ENCODE results near the gene SYNE2. TPM values are rescaled to one million over a fixed set of nuclear protein-coding genes. Genes with fewer than 3 reads are reported as not detected.

SYNE2 gene
- total and polyA plus RNA-seq, 10 of the 15 experiments (the other 5 are each of a cell fraction or from before 2014, with no cell fraction given): 2.1 to 52.7 (median 38.1) TPM

DNA sequence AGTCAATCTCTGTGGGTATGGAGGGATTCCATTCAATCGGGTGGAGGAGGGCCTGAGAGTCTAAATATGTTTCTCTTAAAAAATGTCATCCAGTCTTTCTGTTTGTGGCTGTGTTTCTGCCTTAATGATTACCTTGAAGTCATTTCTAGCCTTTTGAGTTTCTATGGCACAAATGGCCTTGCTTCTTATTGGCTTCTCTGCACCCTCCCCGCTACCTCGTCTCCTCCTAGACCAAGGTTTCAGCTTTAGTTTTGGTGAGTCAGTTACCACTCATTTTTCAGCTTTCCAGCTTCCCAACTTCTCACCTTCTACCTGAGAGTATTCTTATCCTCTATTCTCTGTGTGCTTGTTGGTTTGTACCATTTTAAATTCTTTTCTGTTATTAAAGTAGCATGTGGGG is 159.2 kb downstream of the SYNE2 start:
- WGBS (ENCODE audit: insufficient coverage, insufficient replicate concordance, low lambda C conversion rate, missing lambda C conversion rate): 100% methylated on average over 3 of the region's 3 CpGs
- DNase-seq (ENCODE audit: low read depth, low spot score) (no peak), ATAC-seq (no peak), FAIRE-seq (no peak)
- H3K27me3 ChIP-seq (replicated peaks in 1 of 2; ENCODE audit: control insufficient read depth in 2 of 2, insufficient read depth in 2 of 2, low read length in 1 of 2): no peaks in the 10 kb centered on the region
- no peak overlapping the region for H3K4me2 ChIP-seq (ENCODE audit: control insufficient read depth, insufficient read depth)
- SMC1A ChIA-PET (ENCODE audit: uncharacterized antibody, unreplicated experiment): interaction anchor here (0.6 to 3.3 kb wide), 6 partner anchors 10 to 446 kb away, joined by 3 to 19 read pairs (median 11); partner anchors contain the start of gene ESR2
- H3K9ac ChIP-seq (ENCODE audit: control insufficient read depth, insufficient read depth, low read length): no peak overlapping the region
- intact Hi-C loops (cut with micrococcal nuclease; ENCODE audit: unreplicated experiment): loop anchor here (5.0 kb wide), 1 partner anchor 290 kb away; no protein-coding TSS in a partner anchor
- POLR2A ChIA-PET: no interaction called here
- in situ Hi-C loops (cut with MboI): no loop called here
- H3K4me3 ChIP-seq: no peak overlapping the region
- RAD21 ChIA-PET (ENCODE audit: unreplicated experiment): interaction anchor here (0.7 to 3.9 kb wide), 5 partner anchors 211 to 291 kb away, joined by 4 to 34 read pairs (median 7); partner anchors contain the start of gene ESR2
- H3K4me1 ChIP-seq (ENCODE audit: control insufficient read depth, insufficient read depth, low read length): no peaks in the 10 kb centered on the region
- no peaks in the 10 kb centered on the region for H3K79me2 ChIP-seq (ENCODE audit: control insufficient read depth, insufficient read depth, low read length)
- no TSS peak for BruUV-seq (replicated peaks)
- no peaks in the 10 kb centered on the region for H4K20me1 ChIP-seq (ENCODE audit: control insufficient read depth, insufficient read depth)
- peaks cover 0 to 7% of the 10 kb centered on the region in 2 experiments; a peak in 3 of 4 replicates for H3K36me3 ChIP-seq (ENCODE audit: control insufficient read depth in 2 of 2, insufficient read depth in 2 of 2, low read length in 1 of 2)
- no peak overlapping the region for H3K27ac ChIP-seq (ENCODE audit: control insufficient read depth, insufficient read depth)
- no peak overlapping the region for H2AFZ ChIP-seq (ENCODE audit: control insufficient read depth, low read depth, low read length)
- CTCF ChIA-PET: interaction anchor here (0.7 to 4.3 kb wide), 7 partner anchors 9 to 291 kb away, joined by 3 to 45 read pairs (median 5); partner anchors contain the start of gene ESR2
- no peaks in the 10 kb centered on the region; the same call in 1 of the 3 replicates for H3K9me3 ChIP-seq (replicated peaks; ENCODE audit: control insufficient read depth, insufficient read depth, low read length)
- TF ChIP-seq EZH2 (IDR thresholded peaks at IDR 0.05; ENCODE audit: borderline replicate concordance, control insufficient read depth, low read depth, low read length) (no peak), ZBTB11 (CRISPR knock-in tag; IDR thresholded peaks at IDR 0.05) (no peak), EED (IDR thresholded peaks at IDR 0.05; ENCODE audit: low read depth) (no peak), FOXK2 (IDR thresholded peaks at IDR 0.05) (no peak), ZZZ3 (IDR thresholded peaks at IDR 0.05; ENCODE audit: control insufficient read depth, insufficient read length, low read depth) (no peak), PML (IDR thresholded peaks at IDR 0.05; ENCODE audit: low read length) (no peak), ZNF24 (IDR thresholded peaks at IDR 0.05) (no peak), SMARCA5 (IDR thresholded peaks at IDR 0.05) (no peak), ZBED1 (IDR thresholded peaks at IDR 0.05; ENCODE audit: borderline replicate concordance) (no peak), JUNB (IDR thresholded peaks at IDR 0.05) (no peak), ASH2L (IDR thresholded peaks at IDR 0.05; ENCODE audit: borderline replicate concordance, low read depth) (no peak), SRF (IDR thresholded peaks at IDR 0.05; ENCODE audit: low read depth in 2 of 2, low read length in 2 of 2) (no peak)
- TF ChIP-seq, protein P1, sequence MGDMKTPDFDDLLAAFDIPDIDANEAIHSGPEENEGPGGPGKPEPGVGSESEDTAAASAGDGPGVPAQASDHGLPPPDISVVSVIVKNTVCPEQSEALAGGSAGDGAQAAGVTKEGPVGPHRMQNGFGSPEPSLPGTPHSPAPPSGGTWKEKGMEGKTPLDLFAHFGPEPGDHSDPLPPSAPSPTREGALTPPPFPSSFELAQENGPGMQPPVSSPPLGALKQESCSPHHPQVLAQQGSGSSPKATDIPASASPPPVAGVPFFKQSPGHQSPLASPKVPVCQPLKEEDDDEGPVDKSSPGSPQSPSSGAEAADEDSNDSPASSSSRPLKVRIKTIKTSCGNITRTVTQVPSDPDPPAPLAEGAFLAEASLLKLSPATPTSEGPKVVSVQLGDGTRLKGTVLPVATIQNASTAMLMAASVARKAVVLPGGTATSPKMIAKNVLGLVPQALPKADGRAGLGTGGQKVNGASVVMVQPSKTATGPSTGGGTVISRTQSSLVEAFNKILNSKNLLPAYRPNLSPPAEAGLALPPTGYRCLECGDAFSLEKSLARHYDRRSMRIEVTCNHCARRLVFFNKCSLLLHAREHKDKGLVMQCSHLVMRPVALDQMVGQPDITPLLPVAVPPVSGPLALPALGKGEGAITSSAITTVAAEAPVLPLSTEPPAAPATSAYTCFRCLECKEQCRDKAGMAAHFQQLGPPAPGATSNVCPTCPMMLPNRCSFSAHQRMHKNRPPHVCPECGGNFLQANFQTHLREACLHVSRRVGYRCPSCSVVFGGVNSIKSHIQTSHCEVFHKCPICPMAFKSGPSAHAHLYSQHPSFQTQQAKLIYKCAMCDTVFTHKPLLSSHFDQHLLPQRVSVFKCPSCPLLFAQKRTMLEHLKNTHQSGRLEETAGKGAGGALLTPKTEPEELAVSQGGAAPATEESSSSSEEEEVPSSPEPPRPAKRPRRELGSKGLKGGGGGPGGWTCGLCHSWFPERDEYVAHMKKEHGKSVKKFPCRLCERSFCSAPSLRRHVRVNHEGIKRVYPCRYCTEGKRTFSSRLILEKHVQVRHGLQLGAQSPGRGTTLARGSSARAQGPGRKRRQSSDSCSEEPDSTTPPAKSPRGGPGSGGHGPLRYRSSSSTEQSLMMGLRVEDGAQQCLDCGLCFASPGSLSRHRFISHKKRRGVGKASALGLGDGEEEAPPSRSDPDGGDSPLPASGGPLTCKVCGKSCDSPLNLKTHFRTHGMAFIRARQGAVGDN (IDR thresholded peaks at IDR 0.05): no peak
- TF ChIP-seq, protein P2, sequence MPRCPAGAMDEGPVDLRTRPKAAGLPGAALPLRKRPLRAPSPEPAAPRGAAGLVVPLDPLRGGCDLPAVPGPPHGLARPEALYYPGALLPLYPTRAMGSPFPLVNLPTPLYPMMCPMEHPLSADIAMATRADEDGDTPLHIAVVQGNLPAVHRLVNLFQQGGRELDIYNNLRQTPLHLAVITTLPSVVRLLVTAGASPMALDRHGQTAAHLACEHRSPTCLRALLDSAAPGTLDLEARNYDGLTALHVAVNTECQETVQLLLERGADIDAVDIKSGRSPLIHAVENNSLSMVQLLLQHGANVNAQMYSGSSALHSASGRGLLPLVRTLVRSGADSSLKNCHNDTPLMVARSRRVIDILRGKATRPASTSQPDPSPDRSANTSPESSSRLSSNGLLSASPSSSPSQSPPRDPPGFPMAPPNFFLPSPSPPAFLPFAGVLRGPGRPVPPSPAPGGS (IDR thresholded peaks at IDR 0.05; ENCODE audit: borderline replicate concordance, insufficient read depth, low read depth, low read length, poor library complexity, severe bottlenecking): no peak
- TF ChIP-seq, protein P3, sequence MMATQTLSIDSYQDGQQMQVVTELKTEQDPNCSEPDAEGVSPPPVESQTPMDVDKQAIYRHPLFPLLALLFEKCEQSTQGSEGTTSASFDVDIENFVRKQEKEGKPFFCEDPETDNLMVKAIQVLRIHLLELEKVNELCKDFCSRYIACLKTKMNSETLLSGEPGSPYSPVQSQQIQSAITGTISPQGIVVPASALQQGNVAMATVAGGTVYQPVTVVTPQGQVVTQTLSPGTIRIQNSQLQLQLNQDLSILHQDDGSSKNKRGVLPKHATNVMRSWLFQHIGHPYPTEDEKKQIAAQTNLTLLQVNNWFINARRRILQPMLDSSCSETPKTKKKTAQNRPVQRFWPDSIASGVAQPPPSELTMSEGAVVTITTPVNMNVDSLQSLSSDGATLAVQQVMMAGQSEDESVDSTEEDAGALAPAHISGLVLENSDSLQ (IDR thresholded peaks at IDR 0.05): no peak
